GM12874 (cell line): Measurements from ENCODE around the gene CPEB1.

Source experiments
- CTCF ChIP-seq: IDR thresholded peaks from 2 replicates; pipeline ENCODE4 v1.5.1; 2011; ENCODE audit warnings: low read depth, mild to moderate bottlenecking, control low read depth, low read length, moderate library complexity; ENCODE audit not compliant: insufficient read depth

The CPEB1 gene

GRCh38 chr15:82575335-82575734 is 71.8 kb downstream of the CPEB1 start:
- no peak for TF ChIP-seq CTCF

GRCh38 chr15:82572986-82573385 is 74.2 kb downstream of the CPEB1 start:
- no peak for TF ChIP-seq CTCF

GRCh38 chr15:82572311-82572710 is 74.9 kb downstream of the CPEB1 start:
- no peak for TF ChIP-seq CTCF

- TF ChIP-seq CTCF: no peak
These were observed 75.4 kb downstream of the CPEB1 start for GRCh38 chr15:82571722-82572222.

- no peak for TF ChIP-seq CTCF
These were observed 76.2 kb downstream of the CPEB1 start for GRCh38 chr15:82570721-82571508.

GRCh38 chr15:82569834-82570233 is 77.3 kb downstream of the CPEB1 start:
- TF ChIP-seq CTCF: no peak

GRCh38 chr15:82568986-82569385 is 78.2 kb downstream of the CPEB1 start:
- no peak for TF ChIP-seq CTCF

- TF ChIP-seq CTCF: no peak
These were observed 79.5 kb downstream of the CPEB1 start for GRCh38 chr15:82567661-82568060.
